GM19397 (cell line): Measurements from ENCODE around the gene TSEN54.
"Not testable (repeated sequence)": the region's sequence is repeated elsewhere in the genome, so short reads cannot be mapped to it uniquely, and the experiment has no call there.

Experiments used
- ATAC-seq: cut with Tn5 transposase; IDR thresholded peaks from one replicate; pipeline ENCODE4 v1.9.1; 2021; ENCODE audit warnings: mild to moderate bottlenecking, moderate library complexity; ENCODE audit not compliant: unreplicated experiment

Gene TSEN54

GRCh38 chr17:75517297-75517865 is 1.1 kb downstream of the TSEN54 start:
- no peak for ATAC-seq

GRCh38 chr17:75518201-75518600 is 1.9 kb downstream of the TSEN54 start:
- no peak for ATAC-seq

- ATAC-seq = no peak
These were observed 2.7 kb downstream of the TSEN54 start for GRCh38 chr17:75518983-75519537.

- not testable (repeated sequence) for ATAC-seq
These were observed 4.1 kb downstream of the TSEN54 start for GRCh38 chr17:75520413-75520812.

GRCh38 chr17:75521290-75521689 is 5.0 kb downstream of the TSEN54 start:
- no peak for ATAC-seq

- ATAC-seq = no peak
These were observed 5.8 kb downstream of the TSEN54 start for GRCh38 chr17:75521951-75522727.

- ATAC-seq = no peak
These were observed 7.3 kb downstream of the TSEN54 start for GRCh38 chr17:75523647-75524046.

- no peak for ATAC-seq
These were observed 8.1 kb downstream of the TSEN54 start for GRCh38 chr17:75524269-75524969.

- peak; percentile 85 for ATAC-seq
These were observed 8.9 kb downstream of the TSEN54 start, which contains the start of gene LLGL2 for GRCh38 chr17:75524970-75525805. TSS of gene LLGL2 (plus strand) at chr17:75525697. CDS start at chr17:75543427, 17,730 bp downstream.

- ATAC-seq = no peak
These were observed 9.7 kb downstream of the TSEN54 start for GRCh38 chr17:75525806-75526554.

GRCh38 chr17:75526555-75527270 is 10.4 kb downstream of the TSEN54 start:
- no peak for ATAC-seq

GRCh38 chr17:75530837-75531720 is 14.8 kb downstream of the TSEN54 start:
- no peak for ATAC-seq

- ATAC-seq = no peak
These were observed 15.4 kb downstream of the TSEN54 start for GRCh38 chr17:75531721-75532072.

- no peak for ATAC-seq
These were observed 18.8 kb downstream of the TSEN54 start for GRCh38 chr17:75535119-75535537.

GRCh38 chr17:75535871-75536270 is 19.5 kb downstream of the TSEN54 start:
- ATAC-seq = no peak

- no peak for ATAC-seq
These were observed 20.0 kb downstream of the TSEN54 start for GRCh38 chr17:75536366-75536765.

GRCh38 chr17:75539967-75540729 is 23.8 kb downstream of the TSEN54 start:
- ATAC-seq = no peak
